ENCODE measurements around the gene NBPF1.
"Not testable (repeated sequence)": the region's sequence is repeated elsewhere in the genome, so short reads cannot be mapped to it uniquely, and the experiment has no call there.

DNA sequence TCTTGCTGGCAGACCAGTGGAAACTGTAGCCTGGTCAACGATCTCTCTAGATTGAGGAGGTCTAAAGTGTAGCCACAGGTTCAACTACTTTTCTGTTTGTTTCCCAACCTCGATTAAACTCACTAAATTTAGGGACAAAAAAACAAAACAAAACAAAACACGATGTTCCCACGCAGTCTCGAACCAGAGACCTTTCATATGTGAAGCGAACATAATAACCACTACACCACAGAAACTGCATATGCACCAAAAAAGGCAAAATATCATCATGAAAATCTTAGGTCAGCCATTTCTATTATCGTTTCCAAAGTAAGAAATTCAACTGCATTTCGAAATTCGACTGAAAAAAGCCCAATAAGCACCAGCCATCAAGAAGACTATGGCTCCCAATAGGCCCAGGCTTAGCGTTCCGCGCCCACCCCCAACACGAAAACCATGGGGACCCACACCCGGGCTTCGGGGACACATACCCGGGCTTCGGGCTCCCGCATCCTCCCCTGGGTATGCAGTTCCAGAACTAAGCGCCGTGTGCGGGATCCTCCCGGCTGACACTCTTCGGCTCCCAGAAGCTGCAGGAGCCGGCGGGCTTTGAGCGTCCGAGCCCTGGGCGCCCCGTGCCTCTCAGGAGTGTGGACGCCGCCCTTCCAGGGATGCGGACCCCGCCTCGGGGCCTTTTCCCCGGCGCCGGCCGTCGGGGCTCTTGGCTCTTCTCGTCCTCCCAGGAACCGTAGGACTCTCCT lies 65.7 kb downstream of the NBPF1 start:
- TF ChIP-seq, protein P1, sequence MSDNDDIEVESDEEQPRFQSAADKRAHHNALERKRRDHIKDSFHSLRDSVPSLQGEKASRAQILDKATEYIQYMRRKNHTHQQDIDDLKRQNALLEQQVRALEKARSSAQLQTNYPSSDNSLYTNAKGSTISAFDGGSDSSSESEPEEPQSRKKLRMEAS (IDR thresholded peaks at IDR 0.05; ENCODE audit: low read depth, low read length) = not testable (repeated sequence)
- TF ChIP-seq, protein P2, sequence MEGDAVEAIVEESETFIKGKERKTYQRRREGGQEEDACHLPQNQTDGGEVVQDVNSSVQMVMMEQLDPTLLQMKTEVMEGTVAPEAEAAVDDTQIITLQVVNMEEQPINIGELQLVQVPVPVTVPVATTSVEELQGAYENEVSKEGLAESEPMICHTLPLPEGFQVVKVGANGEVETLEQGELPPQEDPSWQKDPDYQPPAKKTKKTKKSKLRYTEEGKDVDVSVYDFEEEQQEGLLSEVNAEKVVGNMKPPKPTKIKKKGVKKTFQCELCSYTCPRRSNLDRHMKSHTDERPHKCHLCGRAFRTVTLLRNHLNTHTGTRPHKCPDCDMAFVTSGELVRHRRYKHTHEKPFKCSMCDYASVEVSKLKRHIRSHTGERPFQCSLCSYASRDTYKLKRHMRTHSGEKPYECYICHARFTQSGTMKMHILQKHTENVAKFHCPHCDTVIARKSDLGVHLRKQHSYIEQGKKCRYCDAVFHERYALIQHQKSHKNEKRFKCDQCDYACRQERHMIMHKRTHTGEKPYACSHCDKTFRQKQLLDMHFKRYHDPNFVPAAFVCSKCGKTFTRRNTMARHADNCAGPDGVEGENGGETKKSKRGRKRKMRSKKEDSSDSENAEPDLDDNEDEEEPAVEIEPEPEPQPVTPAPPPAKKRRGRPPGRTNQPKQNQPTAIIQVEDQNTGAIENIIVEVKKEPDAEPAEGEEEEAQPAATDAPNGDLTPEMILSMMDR (IDR thresholded peaks at IDR 0.05; ENCODE audit: low read depth, low read length) = not testable (repeated sequence)
